Measurements from ENCODE around the gene NECTIN3.

DNA sequence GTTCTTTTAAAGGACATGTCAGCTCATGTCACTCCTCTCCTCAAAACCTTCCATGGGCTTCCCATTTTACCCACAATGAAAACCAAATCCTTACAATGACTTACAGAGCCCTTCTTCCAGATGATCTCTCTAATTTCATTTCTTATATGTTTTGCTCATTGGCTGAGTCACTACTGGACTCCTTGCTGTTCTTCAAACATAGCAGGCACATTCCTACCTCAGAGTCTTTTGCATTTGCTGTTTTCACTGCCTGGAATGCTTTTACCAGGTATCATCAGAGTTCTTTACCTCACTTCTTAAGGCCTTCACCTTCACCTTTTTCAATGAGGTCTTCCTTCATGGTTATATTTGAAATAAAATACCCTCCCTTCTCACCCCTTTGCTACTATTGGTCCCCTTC, 57.3 kb downstream of the NECTIN3 start:
- TF ChIP-seq ATF3 (IDR thresholded peaks at IDR 0.05) = no peak
- no peak for TF ChIP-seq CTCF (IDR thresholded peaks at IDR 0.05; ENCODE audit: low read depth, low read length, missing input control)
- TF ChIP-seq MAX (IDR thresholded peaks at IDR 0.05) = no peak
- TF ChIP-seq, protein P1, sequence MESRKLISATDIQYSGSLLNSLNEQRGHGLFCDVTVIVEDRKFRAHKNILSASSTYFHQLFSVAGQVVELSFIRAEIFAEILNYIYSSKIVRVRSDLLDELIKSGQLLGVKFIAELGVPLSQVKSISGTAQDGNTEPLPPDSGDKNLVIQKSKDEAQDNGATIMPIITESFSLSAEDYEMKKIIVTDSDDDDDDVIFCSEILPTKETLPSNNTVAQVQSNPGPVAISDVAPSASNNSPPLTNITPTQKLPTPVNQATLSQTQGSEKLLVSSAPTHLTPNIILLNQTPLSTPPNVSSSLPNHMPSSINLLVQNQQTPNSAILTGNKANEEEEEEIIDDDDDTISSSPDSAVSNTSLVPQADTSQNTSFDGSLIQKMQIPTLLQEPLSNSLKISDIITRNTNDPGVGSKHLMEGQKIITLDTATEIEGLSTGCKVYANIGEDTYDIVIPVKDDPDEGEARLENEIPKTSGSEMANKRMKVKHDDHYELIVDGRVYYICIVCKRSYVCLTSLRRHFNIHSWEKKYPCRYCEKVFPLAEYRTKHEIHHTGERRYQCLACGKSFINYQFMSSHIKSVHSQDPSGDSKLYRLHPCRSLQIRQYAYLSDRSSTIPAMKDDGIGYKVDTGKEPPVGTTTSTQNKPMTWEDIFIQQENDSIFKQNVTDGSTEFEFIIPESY (IDR thresholded peaks at IDR 0.05) = no peak
- TF ChIP-seq FOXA1 (IDR thresholded peaks at IDR 0.05) = no peak
- no peak for TF ChIP-seq SP1 (IDR thresholded peaks at IDR 0.05)

Data from liver (tissue), 3 donors.